IMR-90 (cell line): Measurements from ENCODE around the gene SPART. TPM values are rescaled to one million over a fixed set of nuclear protein-coding genes. Genes with fewer than 3 reads are reported as not detected.

Source experiments
- ATAC-seq: fragments of 200-7000 bp; cut with Tn5 transposase; 2 replicates; pipeline ENCODE4 v1.9.1; 2020; ENCODE audit warnings: low read depth, mild to moderate bottlenecking, moderate library complexity
- BruUV-seq: library from RNA; stranded (reverse); fragments of 400-500 nt; replicated peaks from 2 replicates; lab custom pipeline; 2021; lab: Mats Ljungman, UMichigan
- CTCF ChIA-PET: fragments of 300-600 bp; formaldehyde crosslinking; extraction: SDS; loops from one replicate; lab custom pipeline; 2021; ENCODE audit warnings: antibody characterized with exemption; lab: Yijun Ruan, JAX
- POLR2A ChIA-PET: fragments of 300-600 bp; sonication (Branson Sonifier 250); formaldehyde crosslinking; loops from one replicate; lab custom pipeline; 2022; ENCODE audit warnings: antibody characterized with exemption; ENCODE audit not compliant: unreplicated experiment; lab: Charles Lee
- DNase-seq: peaks from one replicate; pipeline ENCODE4 v3.0.0; 2013
- H2AFZ ChIP-seq: replicated peaks from 2 replicates; pipeline ENCODE3; 2013; ENCODE audit warnings: low read length, mild to moderate bottlenecking; ENCODE audit not compliant: poor library complexity
- H2AK5ac ChIP-seq: 2 replicates; pipeline ENCODE4 v1.6.1; 2013; ENCODE audit warnings: low read depth, low read length, inconsistent platforms
- H2AK9ac ChIP-seq: replicated peaks from 2 replicates; pipeline ENCODE3; 2013; ENCODE audit warnings: mild to moderate bottlenecking, low read depth, low read length, moderate library complexity; ENCODE audit not compliant: poor library complexity
- H2BK120ac ChIP-seq: 2 replicates; pipeline ENCODE4 v1.6.1; 2013; ENCODE audit warnings: low read depth, low read length, inconsistent platforms
- H2BK15ac ChIP-seq: 3 replicates; pipeline ENCODE4 v1.6.1; 2013; ENCODE audit warnings: low read depth, low read length, inconsistent platforms
- H2BK20ac ChIP-seq: 2 replicates; pipeline ENCODE4 v1.6.1; 2013; ENCODE audit warnings: low read depth, mild to moderate bottlenecking, inconsistent platforms, low read length, moderate library complexity
- H2BK5ac ChIP-seq: 2 replicates; pipeline ENCODE4 v1.6.1; 2013; ENCODE audit warnings: mild to moderate bottlenecking, low read depth, low read length, inconsistent platforms; ENCODE audit not compliant: poor library complexity, severe bottlenecking
- H3K14ac ChIP-seq: replicated peaks from 2 replicates; pipeline ENCODE4 v1.6.1; 2013; ENCODE audit warnings: low read depth, low read length, inconsistent platforms
- H3K18ac ChIP-seq: 2 replicates; pipeline ENCODE4 v1.6.1; 2013; ENCODE audit warnings: low read depth, low read length, control low read depth
- H3K23ac ChIP-seq: 2 replicates; pipeline ENCODE4 v1.6.1; 2013; ENCODE audit warnings: low read depth, low read length, inconsistent platforms
- H3K27ac ChIP-seq: 2 replicates; pipeline ENCODE4 v1.5.1; 2013; ENCODE audit warnings: mild to moderate bottlenecking, control low read depth, low read length; ENCODE audit not compliant: insufficient read depth
- H3K27me3 ChIP-seq: 2 replicates; pipeline ENCODE4 v1.6.1; 2013; ENCODE audit warnings: low read length; ENCODE audit not compliant: control insufficient read depth, insufficient read depth
- H3K36me3 ChIP-seq: 2 replicates; pipeline ENCODE4 v1.6.1; 2013; ENCODE audit warnings: low read length, mixed read lengths; ENCODE audit not compliant: control insufficient read depth, insufficient read depth
- H3K4ac ChIP-seq: 2 replicates; pipeline ENCODE4 v1.6.1; 2013; ENCODE audit warnings: low read depth, low read length, inconsistent platforms
- H3K4me1 ChIP-seq: 2 replicates; pipeline ENCODE4 v1.6.1; 2013; ENCODE audit warnings: low read length, mixed read lengths; ENCODE audit not compliant: control insufficient read depth, insufficient read depth
- H3K4me2 ChIP-seq: 2 replicates; pipeline ENCODE4 v1.6.1; 2013; ENCODE audit warnings: low read depth, mild to moderate bottlenecking, control low read depth, low read length, moderate library complexity
- H3K4me3 ChIP-seq: 2 replicates; pipeline ENCODE4 v1.5.1; 2013; ENCODE audit warnings: low read depth, mild to moderate bottlenecking, control low read depth, low read length, moderate library complexity; ENCODE audit not compliant: insufficient read depth
- H3K56ac ChIP-seq: 2 replicates; pipeline ENCODE4 v1.6.1; 2013; ENCODE audit warnings: low read length, inconsistent platforms; ENCODE audit not compliant: insufficient read depth; ENCODE audit errors: extremely low read depth
- H3K79me1 ChIP-seq, 2 experiments: 2 replicates each; pipeline ENCODE4 v1.6.1; 2013; ENCODE audit warnings: low read length in 2 of 2, inconsistent platforms in 1 of 2, low read depth in 1 of 2
- H3K9ac ChIP-seq: 2 replicates; pipeline ENCODE4 v1.6.1; 2013; ENCODE audit warnings: low read depth, low read length, control low read depth
- H3K9me1 ChIP-seq: 2 replicates; pipeline ENCODE4 v1.6.1; 2013; ENCODE audit warnings: low read length, inconsistent platforms; ENCODE audit not compliant: insufficient read depth
- H3K9me3 ChIP-seq: 2 replicates; pipeline ENCODE4 v1.6.1; 2013; ENCODE audit warnings: low read length; ENCODE audit not compliant: control insufficient read depth, insufficient read depth
- H4K20me1 ChIP-seq: 2 replicates; pipeline ENCODE4 v1.6.1; 2013; ENCODE audit warnings: low read length, inconsistent platforms; ENCODE audit not compliant: insufficient read depth
- H4K5ac ChIP-seq: 2 replicates; pipeline ENCODE4 v1.6.1; 2013; ENCODE audit warnings: mild to moderate bottlenecking, low read depth, low read length, control low read depth
- H4K8ac ChIP-seq, 2 experiments: 2 replicates each; pipeline ENCODE4 v1.6.1; 2013; ENCODE audit warnings: low read depth in 2 of 2, low read length in 2 of 2, control low read depth in 1 of 2, inconsistent platforms in 1 of 2
- H4K91ac ChIP-seq: 2 replicates; pipeline ENCODE4 v1.6.1; 2013; ENCODE audit warnings: low read depth, low read length, inconsistent platforms; ENCODE audit not compliant: insufficient read depth
- BHLHE40 ChIP-seq: fragments of 150-350 bp; IDR thresholded peaks from 2 replicates; pipeline ENCODE4 v1.6.1; 2016; ENCODE audit warnings: mild to moderate bottlenecking, low read depth, low read length
- CTCF ChIP-seq: conservative IDR thresholded peaks from 2 replicates; pipeline ENCODE4 v1.5.1; 2012; ENCODE audit warnings: mild to moderate bottlenecking, low read depth, low read length, improper control_type of control experiment
- MAFK ChIP-seq: IDR thresholded peaks from 2 replicates; pipeline ENCODE4 v1.6.1; 2012; ENCODE audit warnings: low read depth, low read length, improper control_type of control experiment
- RAD21 ChIP-seq: IDR thresholded peaks from 2 replicates; pipeline ENCODE4 v1.6.1; 2012; ENCODE audit warnings: low read length, improper control_type of control experiment
- RFX5 ChIP-seq: IDR thresholded peaks from 2 replicates; pipeline ENCODE4 v1.8.0; 2012; ENCODE audit warnings: low read depth, mild to moderate bottlenecking, low read length, moderate library complexity
- SMC3 ChIP-seq: fragments of 150-350 bp; IDR thresholded peaks from 2 replicates; pipeline ENCODE4 v1.6.1; 2016; ENCODE audit warnings: low read depth, mild to moderate bottlenecking, antibody characterized with exemption, low read length, moderate library complexity
- WGBS, 2 experiments: methylation state at CpG; one replicate each; pipeline versions ENCODE4 v1.1.5 to v1.1.7; 2013; ENCODE audit warnings: missing lambda C conversion rate in 2 of 2; ENCODE audit not compliant: insufficient read length in 1 of 2; ENCODE audit errors: extremely low coverage in 2 of 2; 5-methylcytosine and 5-hydroxymethylcytosine counted together
- dilution Hi-C: fragments of 300-500 bp; cut with HindIII; formaldehyde crosslinking; loops from one replicate; pipeline ENCODE4 v1.14.3; 2018; ENCODE audit warnings: low sequenced_read_pairs; ENCODE audit not compliant: unreplicated experiment
- in situ Hi-C: fragments of 300-500 bp; cut with MboI; formaldehyde crosslinking; loops from 3 replicates; pipeline ENCODE4 v1.14.3; 2019; ENCODE audit warnings: low sequenced_read_pairs, inconsistent platforms, mixed read lengths
- intact Hi-C: fragments of 100-400 bp; cut with micrococcal nuclease; formaldehyde crosslinking; loops from 2 replicates; pipeline ENCODE4 v1.10.0; 2022
- polyA plus RNA-seq, 3 experiments: library from polyadenylated mRNA; depleted of rRNA; stranded (reverse); fragments of >200 nt; gene quantifications; 2 replicates each; pipeline ENCODE4 v1.2.3, GENCODE V29; 2012; ENCODE audit warnings: low replicate concordance in 1 of 3
- total RNA-seq: library from RNA; depleted of rRNA; stranded (reverse); fragments of >200 nt; gene quantifications from 2 replicates; pipeline ENCODE4 v1.2.3, GENCODE V29; 2012
- TF ChIP-seq, protein P1 (sequence below): fragments of 150-350 bp; IDR thresholded peaks from 2 replicates; pipeline ENCODE4 v1.6.1; 2016; ENCODE audit warnings: low read depth, mild to moderate bottlenecking, low read length, moderate library complexity, borderline replicate concordance

Gene SPART
- total and polyA plus RNA-seq, 2 of the 4 experiments (the other 2 are of a cell fraction): 43.8 to 110 TPM

DNA sequence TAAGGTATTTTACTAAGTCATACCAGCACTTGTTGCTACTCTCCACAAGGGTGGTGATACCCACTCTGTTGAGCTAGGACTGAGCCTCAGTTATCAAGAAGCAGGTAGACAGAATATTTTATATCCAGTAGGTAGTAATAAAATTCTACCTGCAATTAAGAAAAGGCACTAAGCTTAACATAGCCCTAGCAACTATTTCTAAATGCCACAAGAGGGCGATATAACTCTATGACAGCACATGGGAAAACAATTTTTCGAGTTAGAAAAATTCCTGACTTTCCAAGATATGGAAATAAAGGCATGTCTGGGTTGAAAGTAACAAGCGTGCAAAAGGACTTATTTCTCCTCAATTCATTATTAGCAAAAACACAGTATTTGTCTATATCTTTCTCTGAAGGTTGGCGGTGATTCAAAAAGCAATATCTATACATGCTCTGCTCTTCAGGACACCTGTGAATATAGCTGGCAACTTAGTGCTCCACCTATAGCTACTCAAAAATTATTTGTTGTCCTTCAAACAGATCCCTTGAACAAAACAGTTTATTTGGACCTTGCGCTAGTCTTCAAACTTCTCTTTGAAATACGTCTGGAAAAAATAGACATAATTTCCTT, 63.3 kb downstream of the SPART start:
- no peak overlapping the region for H2AFZ ChIP-seq
- no peak overlapping the region for H3K9ac ChIP-seq
- H4K5ac ChIP-seq: no peak overlapping the region
- BruUV-seq: no TSS peak
- ATAC-seq: peak; percentile 71
- in situ Hi-C loops: loop anchor here (10.0 kb wide), 1 partner anchor 452 kb away; no protein-coding TSS in a partner anchor
- peak; percentile 89 for TF ChIP-seq RAD21
- no peak for TF ChIP-seq RFX5
- TF ChIP-seq, protein P1, sequence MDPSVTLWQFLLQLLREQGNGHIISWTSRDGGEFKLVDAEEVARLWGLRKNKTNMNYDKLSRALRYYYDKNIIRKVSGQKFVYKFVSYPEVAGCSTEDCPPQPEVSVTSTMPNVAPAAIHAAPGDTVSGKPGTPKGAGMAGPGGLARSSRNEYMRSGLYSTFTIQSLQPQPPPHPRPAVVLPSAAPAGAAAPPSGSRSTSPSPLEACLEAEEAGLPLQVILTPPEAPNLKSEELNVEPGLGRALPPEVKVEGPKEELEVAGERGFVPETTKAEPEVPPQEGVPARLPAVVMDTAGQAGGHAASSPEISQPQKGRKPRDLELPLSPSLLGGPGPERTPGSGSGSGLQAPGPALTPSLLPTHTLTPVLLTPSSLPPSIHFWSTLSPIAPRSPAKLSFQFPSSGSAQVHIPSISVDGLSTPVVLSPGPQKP: no peak
- TF ChIP-seq MAFK: no peak
- peak; percentile 95 for TF ChIP-seq CTCF
- peak; percentile 73 for TF ChIP-seq SMC3
- TF ChIP-seq BHLHE40: no peak
- no peak overlapping the region for H3K27ac ChIP-seq
- H2BK5ac ChIP-seq: no peak overlapping the region
- no peak overlapping the region for H3K4me2 ChIP-seq
- H3K14ac ChIP-seq: no peak overlapping the region
- no peak overlapping the region for H3K23ac ChIP-seq
- H3K9me3 ChIP-seq: no peaks in the 10 kb centered on the region
- no peak overlapping the region for H3K4ac ChIP-seq
- no peak overlapping the region for H2BK20ac ChIP-seq
- CTCF ChIA-PET: interaction anchor here (0.7 to 3.6 kb wide), 10 partner anchors 9 to 1460 kb away, joined by 3 to 18 read pairs (median 4); no protein-coding TSS in a partner anchor
- no peak overlapping the region for H3K18ac ChIP-seq
- H4K8ac ChIP-seq: no peak overlapping the region
- H4K20me1 ChIP-seq: no peaks in the 10 kb centered on the region
- H2AK5ac ChIP-seq: no peak overlapping the region
- H4K91ac ChIP-seq: no peak overlapping the region
- DNase-seq: peak; percentile 57
- 100% methylated on average over 1 of the region's 6 CpGs; no CpG with 5 or more reads in 1 of the 2 experiments for WGBS, 2 experiments
- H3K9me1 ChIP-seq: no peaks in the 10 kb centered on the region
- H3K79me1 ChIP-seq: no peaks in the 10 kb centered on the region
- no peak overlapping the region for H3K56ac ChIP-seq
- no peaks in the 10 kb centered on the region for H3K36me3 ChIP-seq
- no peak overlapping the region for H2BK15ac ChIP-seq
- H3K27me3 ChIP-seq: no peaks in the 10 kb centered on the region; the same call in none of the 2 replicates
- no peak overlapping the region for H3K4me3 ChIP-seq
- H2AK9ac ChIP-seq: no peak overlapping the region
- dilution Hi-C loops: no loop called here
- no peaks in the 10 kb centered on the region for H3K4me1 ChIP-seq
- POLR2A ChIA-PET: interaction anchor here (0.7 kb wide), 1 partner anchor 111 kb away, joined by 5 read pairs; no protein-coding TSS in a partner anchor
- no peak overlapping the region for H2BK120ac ChIP-seq
- intact Hi-C loops: loop anchor here (1.0 to 2.0 kb wide), 3 partner anchors 112 to 558 kb away; no protein-coding TSS in a partner anchor
